Loucy (cell line): ENCODE measurements around the gene MBD6.
A peak's percentile ranks its signal among the peaks of the same experiment; 100 is the strongest.

ENCODE experiments used
- H2AFZ ChIP-seq: fragments of 200-600 bp; sonication (generic); 2 replicates; pipeline ENCODE4 v1.6.0; 2016; ENCODE audit warnings: antibody characterized with exemption, mild to moderate bottlenecking, low read length, moderate library complexity
- H3F3A ChIP-seq: fragments of 200-600 bp; 2 replicates; pipeline ENCODE4 v1.6.0; 2016; ENCODE audit warnings: antibody characterized with exemption, low read depth, mild to moderate bottlenecking
- H3K27me3 ChIP-seq: fragments of 200-600 bp; sonication (generic); 2 replicates; pipeline ENCODE4 v1.6.1; 2014; ENCODE audit warnings: low read length, mild to moderate bottlenecking; ENCODE audit not compliant: insufficient read depth, poor library complexity, severe bottlenecking
- H3K36me3 ChIP-seq: fragments of 200-600 bp; sonication (generic); 2 replicates; pipeline ENCODE4 v1.6.1; 2016; ENCODE audit warnings: low read length; ENCODE audit not compliant: insufficient read depth
- H3K4me1 ChIP-seq: fragments of 200-600 bp; sonication (generic); 2 replicates; pipeline ENCODE4 v1.5.1; 2014; ENCODE audit warnings: low read length, mild to moderate bottlenecking; ENCODE audit not compliant: insufficient read depth, poor library complexity, severe bottlenecking
- H3K4me2 ChIP-seq: fragments of 200-600 bp; sonication (generic); 2 replicates; pipeline ENCODE4 v1.6.0; 2014; ENCODE audit warnings: antibody characterized with exemption, low read length, low read depth, mild to moderate bottlenecking; ENCODE audit not compliant: poor library complexity, severe bottlenecking
- H3K4me3 ChIP-seq: fragments of 200-600 bp; sonication (generic); 2 replicates; pipeline ENCODE4 v1.5.1; 2014; ENCODE audit warnings: low read length, mild to moderate bottlenecking, mixed read lengths; ENCODE audit not compliant: poor library complexity, severe bottlenecking
- H3K79me2 ChIP-seq: fragments of 200-600 bp; sonication (generic); 2 replicates; pipeline ENCODE4 v1.6.1; 2014; ENCODE audit warnings: low read length; ENCODE audit not compliant: insufficient read depth
- H3K9ac ChIP-seq: fragments of 200-600 bp; sonication (generic); 2 replicates; pipeline ENCODE4 v1.6.0; 2014; ENCODE audit warnings: mild to moderate bottlenecking, low read depth, low read length, moderate library complexity; ENCODE audit not compliant: poor library complexity, severe bottlenecking
- H3K9me2 ChIP-seq: fragments of 200-600 bp; sonication (generic); replicated peaks from 2 replicates; pipeline ENCODE4 v1.6.1; 2016; ENCODE audit warnings: low read depth, low read length, mixed read lengths
- H3K9me3 ChIP-seq: fragments of 200-600 bp; sonication (generic); 2 replicates; pipeline ENCODE4 v1.6.1; 2014; ENCODE audit warnings: mild to moderate bottlenecking, antibody characterized with exemption, low read length, low read depth; ENCODE audit not compliant: insufficient read depth
- H4K20me1 ChIP-seq: fragments of 200-600 bp; sonication (generic); 2 replicates; pipeline ENCODE4 v1.6.0; 2014; ENCODE audit warnings: antibody characterized with exemption, low read length, mild to moderate bottlenecking; ENCODE audit not compliant: insufficient read depth, poor library complexity, severe bottlenecking
- CTCF ChIP-seq: fragments of 200-600 bp; sonication (generic); conservative IDR thresholded peaks from 2 replicates; pipeline ENCODE4 v1.5.1; 2014; ENCODE audit warnings: mild to moderate bottlenecking, antibody characterized with exemption, low read length
- EZH2phosphoT487 ChIP-seq: fragments of 200-600 bp; IDR thresholded peaks from 2 replicates; pipeline ENCODE4 v1.6.1; 2018; ENCODE audit warnings: antibody characterized with exemption, mild to moderate bottlenecking, moderate library complexity, borderline replicate concordance

MBD6 gene

GRCh38 chr12:57527184-57527583 is 4.6 kb downstream of the MBD6 start:
- Histone ChIP-seq H3K27me3 (no peaks in the 10 kb centered on the region), H3K4me2 (peak overlapping the region; percentile 92), H2AFZ (no peak overlapping the region), H3K9me2 (no peaks in the 10 kb centered on the region), H4K20me1 (peaks cover 31% of the 10 kb centered on the region), H3K9ac (peak overlapping the region; percentile 39), H3K36me3 (peaks cover 42% of the 10 kb centered on the region; the same call in 1 of the 2 replicates), H3K4me1 (peaks cover 25% of the 10 kb centered on the region), H3K9me3 (no peaks in the 10 kb centered on the region), H3K4me3 (no peak overlapping the region), H3F3A (peaks cover 2% of the 10 kb centered on the region), H3K79me2 (peaks cover 45% of the 10 kb centered on the region)
- TF ChIP-seq EZH2phosphoT487 (no peak), CTCF (no peak)

GRCh38 chr12:57528176-57528575 is 5.6 kb downstream of the MBD6 start:
- H3K4me1 ChIP-seq = peaks cover 24% of the 10 kb centered on the region
- H3K4me3 ChIP-seq = no peak overlapping the region
- no peaks in the 10 kb centered on the region; the same call in 1 of the 2 replicates for H3F3A ChIP-seq
- H3K9me3 ChIP-seq = no peaks in the 10 kb centered on the region
- H3K79me2 ChIP-seq = peaks cover 44% of the 10 kb centered on the region
- H4K20me1 ChIP-seq = peaks cover 29% of the 10 kb centered on the region
- no peak overlapping the region for H3K4me2 ChIP-seq
- H2AFZ ChIP-seq = no peak overlapping the region
- no peaks in the 10 kb centered on the region for H3K27me3 ChIP-seq
- TF ChIP-seq CTCF = no peak
- TF ChIP-seq EZH2phosphoT487 = no peak
- H3K9me2 ChIP-seq = no peaks in the 10 kb centered on the region
- H3K36me3 ChIP-seq = peaks cover 52% of the 10 kb centered on the region; the same call in 1 of the 2 replicates
- H3K9ac ChIP-seq = no peak overlapping the region

- TF ChIP-seq EZH2phosphoT487 (no peak), CTCF (no peak)
- H3K4me1 ChIP-seq = peaks cover 17% of the 10 kb centered on the region
- no peak overlapping the region for H3K9ac ChIP-seq
- H2AFZ ChIP-seq = no peak overlapping the region
- H3K9me2 ChIP-seq = no peaks in the 10 kb centered on the region
- H4K20me1 ChIP-seq = peaks cover 21% of the 10 kb centered on the region
- no peaks in the 10 kb centered on the region; the same call in 1 of the 2 replicates for H3F3A ChIP-seq
- no peak overlapping the region for H3K4me3 ChIP-seq
- peaks cover 36% of the 10 kb centered on the region for H3K79me2 ChIP-seq
- peaks cover 56% of the 10 kb centered on the region; the same call in 1 of the 2 replicates for H3K36me3 ChIP-seq
- H3K9me3 ChIP-seq = no peaks in the 10 kb centered on the region
- no peak overlapping the region for H3K4me2 ChIP-seq
- H3K27me3 ChIP-seq = no peaks in the 10 kb centered on the region
Observed at GRCh38 chr12:57528831-57529555, 6.4 kb downstream of the MBD6 start.
